Measurements from ENCODE around the gene DACT2. TPM values are rescaled to one million over a fixed set of nuclear protein-coding genes. Genes with fewer than 3 reads are reported as not detected.

The DACT2 gene
- total RNA-seq, 1 experiment from 2014 or later, result 4.9 TPM

GRCh38 chr6:168290095-168290494 lies 29.5 kb downstream of the DACT2 start (continued):
- TF ChIP-seq PRDM15 (CRISPR knock-in tag; IDR thresholded peaks at IDR 0.05), result no peak

GRCh38 chr6:168289571-168289962 lies 30.0 kb downstream of the DACT2 start:
- peaks cover 3% of the 10 kb centered on the region for H3K36me3 Mint-ChIP-seq
- no peak for ATAC-seq
- no peak for DNase-seq (ENCODE audit: low spot score)
- no peak overlapping the region for H3K27ac Mint-ChIP-seq
- CTCF ChIA-PET, result interaction anchor here (0.7 kb wide), 1 partner anchor 12 kb away, joined by 3 read pairs; no protein-coding TSS in a partner anchor
- no peaks in the 10 kb centered on the region for H3K4me1 Mint-ChIP-seq
- H3K9me3 Mint-ChIP-seq, result peaks cover 4% of the 10 kb centered on the region; the same call in 1 of the 2 replicates
- no peak for TF ChIP-seq FOXP1 (CRISPR knock-in tag; IDR thresholded peaks at IDR 0.05; ENCODE audit: borderline replicate concordance)
- H3K4me3 Mint-ChIP-seq, result no peak overlapping the region
- no peaks in the 10 kb centered on the region for H3K27me3 Mint-ChIP-seq (ENCODE audit: low read depth)
- POLR2A ChIA-PET, result no interaction called here

- H3K27ac Mint-ChIP-seq, result no peak overlapping the region
- no peaks in the 10 kb centered on the region for H3K4me1 Mint-ChIP-seq
- ChIA-PET POLR2A (no interaction called here), CTCF (interaction anchor here (0.7 kb wide), 1 partner anchor 13 kb away, joined by 3 read pairs; no protein-coding TSS in a partner anchor)
- ATAC-seq, result no peak
- H3K4me3 Mint-ChIP-seq, result no peak overlapping the region
- no peak for DNase-seq (ENCODE audit: low spot score)
- no peaks in the 10 kb centered on the region for H3K27me3 Mint-ChIP-seq (ENCODE audit: low read depth)
- peaks cover 4% of the 10 kb centered on the region; the same call in 1 of the 2 replicates for H3K9me3 Mint-ChIP-seq
- H3K36me3 Mint-ChIP-seq, result peaks cover 3% of the 10 kb centered on the region
- TF ChIP-seq STAT6 (CRISPR knock-in tag; conservative IDR thresholded peaks at IDR 0.05; ENCODE audit: low read depth) (no peak), ZNF232 (CRISPR knock-in tag; IDR thresholded peaks at IDR 0.05) (no peak), MLX (CRISPR knock-in tag; IDR thresholded peaks at IDR 0.05) (no peak), ATF2 (CRISPR knock-in tag; IDR thresholded peaks at IDR 0.05; ENCODE audit: borderline replicate concordance, low read depth) (no peak), SMAD3 (CRISPR knock-in tag; IDR thresholded peaks at IDR 0.05; ENCODE audit: borderline replicate concordance) (no peak), CBFB (CRISPR knock-in tag; IDR thresholded peaks at IDR 0.05; ENCODE audit: low read depth) (no peak), ZNF425 (CRISPR knock-in tag; conservative IDR thresholded peaks at IDR 0.05) (no peak), HMGXB4 (CRISPR knock-in tag; IDR thresholded peaks at IDR 0.05) (no peak), FOXK1 (CRISPR knock-in tag; IDR thresholded peaks at IDR 0.05) (no peak), E2F1 (CRISPR knock-in tag; IDR thresholded peaks at IDR 0.05) (no peak), TEAD4 (CRISPR knock-in tag; IDR thresholded peaks at IDR 0.05) (no peak), TP53 (CRISPR knock-in tag; IDR thresholded peaks at IDR 0.05) (no peak), SMAD4 (CRISPR knock-in tag; IDR thresholded peaks at IDR 0.05) (no peak), ELF4 (CRISPR knock-in tag; IDR thresholded peaks at IDR 0.05; ENCODE audit: low read depth) (no peak)
These were observed 30.6 kb downstream of the DACT2 start for GRCh38 chr6:168288781-168289570.
